Measurements from ENCODE around the gene COMMD1.

The COMMD1 gene

DNA sequence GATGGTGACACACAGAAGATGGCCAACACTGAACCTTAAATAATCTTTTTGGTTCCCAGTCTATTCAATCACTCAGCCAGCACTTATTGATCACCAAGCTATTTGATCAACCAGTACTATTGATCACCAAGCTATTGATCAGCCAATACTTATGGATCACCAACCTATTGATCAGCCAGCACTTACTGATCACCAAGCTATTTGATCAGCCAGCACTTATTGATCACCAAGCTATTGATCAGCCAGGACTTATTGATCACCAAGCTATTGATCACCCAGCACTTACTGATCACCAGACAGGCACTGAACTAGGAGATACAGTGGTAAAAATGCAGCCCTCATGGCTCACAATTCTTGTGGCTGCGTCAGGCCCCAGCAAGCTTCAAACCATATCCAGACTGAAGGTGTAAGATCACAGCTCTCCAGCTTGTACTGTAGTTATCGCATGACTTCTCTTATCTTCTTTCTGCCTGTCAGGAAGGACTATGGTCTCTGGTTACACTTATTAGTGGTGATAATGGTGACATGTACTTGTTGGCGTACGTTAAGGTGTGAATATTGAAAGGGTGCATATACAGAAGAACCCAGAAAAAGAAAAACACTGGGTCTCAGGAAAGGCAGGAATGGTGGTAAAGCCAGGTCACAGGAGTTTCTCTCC is 272.0 kb downstream of the COMMD1 start:
- H3K27me3 Mint-ChIP-seq, result no peaks in the 10 kb centered on the region
- no peak overlapping the region for H3K27ac Mint-ChIP-seq (ENCODE audit: low read depth)
- H3K36me3 Mint-ChIP-seq (ENCODE audit: insufficient read depth), result no peaks in the 10 kb centered on the region
- no peaks in the 10 kb centered on the region for H3K9me3 Mint-ChIP-seq
- ATAC-seq (replicated peaks; ENCODE audit: extremely low read depth, poor library complexity, severe bottlenecking), result no peak
- no peak overlapping the region for H3K4me3 Mint-ChIP-seq
- no peaks in the 10 kb centered on the region for H3K4me1 Mint-ChIP-seq
- DNase-seq (ENCODE audit: low spot score in 2 of 2), result no peak

DNA sequence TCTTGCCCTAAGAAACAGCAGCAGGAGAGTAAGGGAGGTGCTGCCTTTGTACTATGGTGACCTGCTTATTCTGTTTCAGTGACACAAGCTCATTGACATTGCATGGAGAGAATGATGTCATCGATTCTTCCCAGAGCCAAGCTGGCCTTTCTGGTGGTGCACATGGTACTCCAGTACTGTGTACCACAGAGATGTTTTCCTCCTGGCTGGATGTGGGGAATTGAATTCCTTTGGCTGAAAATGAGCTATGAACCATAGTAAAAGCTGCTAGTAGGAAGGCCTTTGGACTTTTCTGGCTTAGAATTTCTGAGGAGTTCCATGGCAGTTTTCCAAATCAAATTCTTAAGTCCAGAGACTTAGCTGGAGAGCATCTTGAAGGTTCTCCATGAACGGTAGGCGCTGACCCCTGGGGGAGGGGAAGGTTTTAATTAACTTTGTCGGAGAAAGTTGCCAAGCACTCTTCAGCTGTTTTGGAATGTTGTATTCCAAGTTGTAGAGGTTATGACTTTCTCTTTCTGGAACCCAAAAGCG is 273.3 kb downstream of the COMMD1 start:
- Mint-ChIP-seq H3K27ac (ENCODE audit: low read depth) (no peak overlapping the region), H3K4me3 (no peak overlapping the region), H3K27me3 (no peaks in the 10 kb centered on the region)

DNA sequence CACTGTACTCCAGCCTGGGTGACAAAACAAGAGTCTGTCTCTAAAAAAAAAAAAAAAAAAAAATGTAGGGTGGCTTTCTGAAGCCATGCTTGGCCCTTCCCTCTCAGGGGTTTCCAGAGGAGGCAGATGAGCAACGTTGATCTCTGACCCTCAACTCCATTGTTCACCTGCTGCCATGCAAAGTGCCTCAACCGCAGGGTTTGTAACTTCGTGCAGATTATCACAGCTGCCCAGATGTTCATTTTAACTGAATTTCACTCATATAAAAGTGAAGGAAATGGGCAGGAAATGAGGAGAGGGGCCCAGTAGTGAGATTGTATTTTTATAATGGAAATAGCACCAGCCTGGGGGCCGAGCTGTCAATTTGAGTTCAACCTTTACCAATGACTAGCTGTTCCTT is 275.5 kb downstream of the COMMD1 start:
- H3K36me3 Mint-ChIP-seq (ENCODE audit: insufficient read depth), result peaks cover 2% of the 10 kb centered on the region
- H3K27me3 Mint-ChIP-seq, result no peaks in the 10 kb centered on the region
- no peak for ATAC-seq (replicated peaks; ENCODE audit: extremely low read depth, poor library complexity, severe bottlenecking)

More for the DNA sequence above, 273.3 kb downstream of the COMMD1 start:
- Mint-ChIP-seq H3K36me3 (ENCODE audit: insufficient read depth) (peaks cover 2% of the 10 kb centered on the region), H3K9me3 (no peaks in the 10 kb centered on the region), H3K4me1 (no peaks in the 10 kb centered on the region)
- ATAC-seq (replicated peaks; ENCODE audit: extremely low read depth, poor library complexity, severe bottlenecking), result no peak
- DNase-seq (ENCODE audit: low spot score in 2 of 2), result no peak

DNA sequence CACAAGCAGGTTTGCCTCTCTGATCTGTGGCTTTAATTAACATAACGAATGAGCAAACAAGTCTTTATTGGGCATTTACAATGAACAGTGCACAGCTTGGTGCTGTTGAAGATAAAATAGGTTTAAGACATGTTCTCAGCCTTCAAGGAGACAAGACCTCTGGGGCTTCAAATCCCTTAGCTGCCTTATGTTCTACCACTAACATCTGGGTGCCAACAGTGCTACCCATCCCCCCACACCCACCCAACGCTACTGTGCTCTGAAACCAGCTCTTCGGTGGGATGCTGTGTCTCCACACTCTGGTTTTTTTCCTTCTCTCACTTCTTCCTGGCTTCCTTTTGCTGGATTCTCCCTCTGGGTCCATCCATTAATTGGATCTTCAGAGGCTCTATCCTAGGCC is 276.4 kb downstream of the COMMD1 start:
- no peak overlapping the region for H3K27ac Mint-ChIP-seq (ENCODE audit: low read depth)
- H3K36me3 Mint-ChIP-seq (ENCODE audit: insufficient read depth), result peaks cover 2% of the 10 kb centered on the region
- no peaks in the 10 kb centered on the region for H3K4me1 Mint-ChIP-seq
- no peaks in the 10 kb centered on the region for H3K9me3 Mint-ChIP-seq
- no peak for ATAC-seq (replicated peaks; ENCODE audit: extremely low read depth, poor library complexity, severe bottlenecking)
- no peaks in the 10 kb centered on the region for H3K27me3 Mint-ChIP-seq
- H3K4me3 Mint-ChIP-seq, result no peak overlapping the region
- DNase-seq (ENCODE audit: low spot score in 2 of 2), result no peak

More for the DNA sequence above, 275.5 kb downstream of the COMMD1 start:
- Mint-ChIP-seq H3K4me3 (no peak overlapping the region), H3K9me3 (no peaks in the 10 kb centered on the region), H3K4me1 (no peaks in the 10 kb centered on the region), H3K27ac (ENCODE audit: low read depth) (no peak overlapping the region)
- no peak for DNase-seq (ENCODE audit: low spot score in 2 of 2)

DNA sequence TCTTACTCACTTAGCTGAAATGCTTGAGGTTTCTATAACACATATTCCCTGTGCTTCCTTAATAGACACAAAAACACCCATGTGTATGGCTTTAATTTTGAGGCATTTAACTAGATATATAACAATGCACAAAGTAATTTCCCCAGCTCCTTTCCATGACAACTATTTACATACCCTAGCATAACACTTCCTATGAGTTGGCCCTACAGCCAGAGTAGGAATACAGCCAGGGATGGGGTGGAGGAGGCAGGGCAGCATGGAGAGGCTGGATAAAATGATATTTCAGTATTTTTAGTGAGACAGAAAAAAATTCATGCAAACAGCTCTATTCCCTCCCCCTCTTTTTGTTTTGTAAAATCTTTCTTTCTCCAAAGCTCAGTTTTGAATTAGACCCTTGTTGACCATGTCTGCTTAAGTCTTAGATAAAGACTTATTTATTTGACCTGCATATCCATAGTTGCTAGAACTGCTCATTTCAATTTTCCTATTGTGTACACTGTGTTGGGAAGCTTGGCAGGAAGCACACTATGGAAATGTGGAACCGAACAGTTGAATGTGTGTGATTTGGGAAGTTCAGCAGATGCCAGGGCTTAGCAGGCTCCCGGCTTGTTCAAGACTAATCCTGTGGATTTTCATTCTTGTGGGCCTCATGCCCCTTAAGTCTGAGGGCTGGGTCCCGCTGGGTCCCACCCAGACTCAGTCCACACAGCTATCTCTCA is 279.2 kb downstream of the COMMD1 start:
- no peaks in the 10 kb centered on the region for H3K9me3 Mint-ChIP-seq
- DNase-seq (ENCODE audit: low spot score in 2 of 2) (no peak), ATAC-seq (replicated peaks; ENCODE audit: extremely low read depth, poor library complexity, severe bottlenecking) (no peak)
- no peaks in the 10 kb centered on the region for H3K4me1 Mint-ChIP-seq
- no peak overlapping the region for H3K4me3 Mint-ChIP-seq
- H3K36me3 Mint-ChIP-seq (ENCODE audit: insufficient read depth), result peaks cover 2% of the 10 kb centered on the region
- H3K27me3 Mint-ChIP-seq, result no peaks in the 10 kb centered on the region
- no peak overlapping the region for H3K27ac Mint-ChIP-seq (ENCODE audit: low read depth)

All from central memory CD8-positive, alpha-beta T cell (primary cell).